GM18951 (cell line): ENCODE data around the gene EEF1A2.

Experiments used
- POLR2A ChIP-seq: IDR thresholded peaks from 4 replicates; pipeline ENCODE4 v1.6.1; 2011; ENCODE audit warnings: mild to moderate bottlenecking; ENCODE audit not compliant: insufficient read length, insufficient read depth; ENCODE audit errors: extremely low read depth
- in situ Hi-C: fragments of 300-500 bp; cut with MboI; formaldehyde crosslinking; loops from one replicate; pipeline ENCODE4 v1.12.0; 2022; ENCODE audit warnings: low sequenced_read_pairs, mixed read lengths, inconsistent platforms; ENCODE audit not compliant: unreplicated experiment

Gene EEF1A2

DNA sequence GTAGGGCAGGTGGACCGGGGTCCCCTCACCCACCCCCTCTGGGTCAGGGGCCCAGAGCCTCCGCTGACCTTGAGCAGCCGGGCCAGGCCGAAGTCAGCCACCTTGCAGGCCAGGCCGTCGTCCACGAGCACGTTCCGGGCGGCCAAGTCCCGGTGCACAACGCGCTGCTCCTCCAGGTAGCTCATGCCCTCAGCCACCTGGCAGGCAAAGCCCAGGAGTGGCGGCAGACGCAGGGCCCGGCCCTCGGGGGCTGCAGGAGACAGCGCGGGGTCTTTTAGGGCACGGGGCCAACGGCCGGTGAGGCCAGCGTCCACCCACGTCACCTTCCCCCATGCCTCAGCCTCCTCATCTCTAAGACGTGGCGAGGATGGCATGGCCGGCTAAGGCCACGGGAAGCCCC lies 42.5 kb upstream of the EEF1A2 start:
- in situ Hi-C loops, result no loop called here
- no peak for TF ChIP-seq POLR2A

DNA sequence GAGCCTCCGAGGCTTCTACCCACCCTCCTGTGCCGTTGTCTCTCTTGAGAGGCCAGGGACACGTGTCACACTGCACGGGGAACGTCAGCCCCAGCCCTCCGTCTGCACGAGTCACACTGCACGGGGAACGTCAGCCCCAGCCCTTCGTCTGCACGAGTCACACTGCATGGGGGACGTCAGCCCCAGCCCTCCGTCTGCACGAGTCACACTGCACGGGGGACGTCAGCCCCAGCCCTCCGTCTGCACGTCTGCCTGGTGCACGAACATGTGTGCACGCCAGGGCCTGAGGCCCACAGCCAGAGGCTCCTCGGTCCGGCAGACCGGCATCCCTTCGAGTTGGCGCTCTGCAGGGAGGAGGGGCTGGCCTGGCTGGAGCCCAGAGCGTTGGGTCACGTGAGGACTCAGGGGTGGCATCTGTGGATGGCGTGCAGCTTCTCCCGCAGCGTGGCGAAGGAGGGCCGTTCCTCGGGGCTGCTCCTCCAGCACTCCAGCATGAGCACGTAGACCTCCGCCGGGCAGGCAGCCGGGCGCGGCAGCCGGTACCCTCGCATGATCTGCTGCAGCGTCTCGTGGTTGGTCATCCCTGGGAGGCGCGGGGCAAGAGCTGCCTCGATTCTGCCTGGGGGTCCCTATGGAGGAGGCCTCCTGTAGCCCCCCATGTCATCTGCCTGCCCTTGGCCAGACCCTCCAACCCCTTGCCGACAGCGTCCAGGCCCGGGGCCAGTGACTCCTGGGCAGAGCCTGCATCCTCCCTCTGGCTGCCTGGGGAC lies 41.7 kb upstream of the EEF1A2 start:
- in situ Hi-C loops, result no loop called here
- no peak for TF ChIP-seq POLR2A

- in situ Hi-C loops, result no loop called here
- TF ChIP-seq POLR2A, result no peak
These were observed 40.8 kb upstream of the EEF1A2 start for GRCh38 chr20:63539441-63540370.

GRCh38 chr20:63539092-63539430 lies 40.2 kb upstream of the EEF1A2 start:
- no peak for TF ChIP-seq POLR2A
- in situ Hi-C loops, result no loop called here

DNA sequence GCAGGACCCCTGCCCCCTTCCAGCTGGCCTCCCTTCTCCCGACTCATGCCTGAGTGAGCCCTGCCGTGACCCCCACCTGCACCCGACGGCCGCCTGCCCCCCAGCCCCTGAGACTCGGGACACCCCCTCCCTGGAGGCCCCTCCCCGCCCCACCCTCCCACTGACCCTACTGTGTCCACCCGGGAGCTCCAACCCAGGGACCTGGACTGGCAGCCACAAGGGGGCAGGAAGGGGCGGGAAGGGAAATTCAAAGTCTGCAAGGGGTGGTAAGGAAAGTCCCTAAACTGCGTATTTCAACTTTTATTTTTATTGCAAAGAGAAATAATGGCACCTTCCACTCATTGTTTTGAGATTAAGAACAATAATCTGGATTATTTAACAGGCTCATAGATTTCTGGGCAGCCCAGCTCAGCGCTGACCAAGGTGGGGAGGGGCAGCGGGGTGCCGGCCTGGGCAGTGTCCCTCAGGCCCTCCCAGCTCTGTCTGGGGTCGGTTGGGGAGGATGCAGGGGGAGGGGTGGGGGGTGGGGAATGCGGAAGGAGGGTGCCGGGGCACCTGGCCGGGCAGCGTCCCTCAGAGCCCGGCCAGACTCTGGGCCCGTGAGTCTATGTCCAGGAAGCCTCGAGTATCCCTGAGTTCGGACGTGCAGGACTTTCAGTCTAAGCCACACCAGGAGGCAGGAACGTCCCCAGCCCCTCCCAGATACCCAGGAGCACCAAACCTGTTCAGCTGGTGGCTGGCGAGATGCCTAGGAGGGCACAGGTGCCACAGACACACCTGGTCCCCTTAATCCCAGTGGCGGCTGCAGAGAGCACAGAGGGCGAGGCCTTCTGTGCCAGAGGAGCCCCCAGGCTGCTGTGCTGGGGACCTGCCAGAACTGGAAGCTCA lies 39.6 kb upstream of the EEF1A2 start:
- in situ Hi-C loops, result no loop called here
- no peak for TF ChIP-seq POLR2A

- in situ Hi-C loops, result no loop called here
- peak; percentile 76 for TF ChIP-seq POLR2A
These were observed 38.8 kb upstream of the EEF1A2 start for GRCh38 chr20:63537525-63538203.

- in situ Hi-C loops, result no loop called here
- no peak for TF ChIP-seq POLR2A
These were observed 38.2 kb upstream of the EEF1A2 start, which contains the start of gene PTK6 for GRCh38 chr20:63536997-63537524. Gene PTK6 (minus strand): TSS chr20:63537376. CDS start chr20:63537314, 62 bp downstream.

GRCh38 chr20:63536241-63536977 lies 37.5 kb upstream of the EEF1A2 start:
- TF ChIP-seq POLR2A, result no peak
- in situ Hi-C loops, result no loop called here

DNA sequence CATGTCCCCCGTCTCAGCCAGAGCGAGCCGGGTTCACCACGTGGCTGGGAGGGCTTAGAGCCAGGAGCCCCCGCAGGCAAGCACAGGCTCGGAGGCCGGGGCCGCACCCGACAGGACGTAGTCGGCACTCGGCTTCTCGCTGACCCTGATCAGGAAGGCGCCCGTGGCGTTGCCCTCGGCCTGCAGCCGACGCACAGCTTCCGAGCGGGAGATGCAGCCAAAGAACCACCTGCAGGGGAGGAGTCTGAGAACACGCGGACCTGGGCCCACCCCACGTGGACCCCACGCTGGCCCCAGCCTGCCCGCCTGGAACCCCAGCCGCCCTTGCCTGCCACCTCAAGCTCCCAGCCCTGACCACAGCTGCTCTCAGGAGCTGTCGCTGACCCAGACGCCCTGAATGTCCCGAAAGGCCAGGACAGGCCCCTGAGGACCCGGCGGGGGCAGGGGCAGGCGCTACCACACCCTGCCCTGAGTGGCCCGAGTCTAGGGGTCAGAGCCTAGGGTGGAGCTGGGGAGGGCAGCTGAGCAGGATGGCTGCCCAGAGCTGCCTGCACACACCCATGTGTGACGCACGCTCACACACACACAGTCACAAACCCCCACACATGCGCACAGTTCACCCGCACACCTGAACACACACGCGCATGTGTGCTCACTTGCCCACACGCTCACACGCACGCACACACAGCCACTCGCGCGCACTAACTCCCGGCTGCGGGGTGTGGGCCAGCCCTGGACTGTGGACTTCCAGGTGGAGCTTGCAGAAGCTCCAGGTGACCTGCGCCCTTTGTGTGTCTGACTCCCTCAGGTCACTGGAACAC lies 36.2 kb upstream of the EEF1A2 start:
- TF ChIP-seq POLR2A, result no peak

GRCh38 chr20:63534427-63534830 lies 35.5 kb upstream of the EEF1A2 start:
- in situ Hi-C loops, result no loop called here
- TF ChIP-seq POLR2A, result no peak

More for the DNA sequence above, 36.2 kb upstream of the EEF1A2 start:
- in situ Hi-C loops, result no loop called here
